DOHH2 (cell line): ENCODE results near the gene GATAD2A.

Source experiments
- H3F3A ChIP-seq: fragments of 200-600 bp; sonication (generic), shearing (Covaris generic); 2 replicates; pipeline ENCODE4 v1.6.0; 2016; ENCODE audit warnings: antibody characterized with exemption, mild to moderate bottlenecking; ENCODE audit not compliant: control insufficient read depth, insufficient read depth
- H3K27ac ChIP-seq: fragments of 200-600 bp; sonication (generic); 2 replicates; pipeline ENCODE4 v1.5.1; 2014; ENCODE audit warnings: low read depth, mild to moderate bottlenecking, low read length, moderate library complexity
- H3K27me3 ChIP-seq: fragments of 200-600 bp; sonication (generic); 2 replicates; pipeline ENCODE4 v1.6.1; 2014; ENCODE audit warnings: mild to moderate bottlenecking, low read length, mixed read lengths; ENCODE audit not compliant: control insufficient read depth
- H3K36me3 ChIP-seq: fragments of 200-600 bp; sonication (generic); 2 replicates; pipeline ENCODE4 v1.6.1; 2014; ENCODE audit warnings: mild to moderate bottlenecking, low read length, moderate library complexity, mixed read lengths; ENCODE audit not compliant: control insufficient read depth
- H3K4me1 ChIP-seq: fragments of 200-600 bp; sonication (generic); 2 replicates; pipeline ENCODE4 v1.6.1; 2014; ENCODE audit warnings: mild to moderate bottlenecking, low read length, mixed read lengths; ENCODE audit not compliant: control insufficient read depth
- H3K4me2 ChIP-seq: fragments of 200-600 bp; sonication (generic); 2 replicates; pipeline ENCODE4 v1.6.0; 2014; ENCODE audit warnings: mild to moderate bottlenecking, low read length, moderate library complexity
- H3K4me3 ChIP-seq: fragments of 200-600 bp; sonication (generic); 2 replicates; pipeline ENCODE4 v1.5.1; 2014; ENCODE audit warnings: mild to moderate bottlenecking, low read length, mixed read lengths
- H3K79me2 ChIP-seq: fragments of 200-600 bp; sonication (generic); 2 replicates; pipeline ENCODE4 v1.6.1; 2014; ENCODE audit warnings: mild to moderate bottlenecking, low read length, mixed read lengths; ENCODE audit not compliant: control insufficient read depth
- H3K9me2 ChIP-seq: fragments of 200-600 bp; sonication (generic); replicated peaks from 2 replicates; pipeline ENCODE4 v1.6.1; 2014; ENCODE audit warnings: mild to moderate bottlenecking, low read length, mixed read lengths; ENCODE audit not compliant: control insufficient read depth
- H3K9me3 ChIP-seq: fragments of 200-600 bp; sonication (generic); 2 replicates; pipeline ENCODE4 v1.6.1; 2014; ENCODE audit warnings: antibody characterized with exemption, low read length, mixed read lengths; ENCODE audit not compliant: control insufficient read depth, insufficient read depth
- H4K20me1 ChIP-seq: fragments of 200-600 bp; sonication (generic); 2 replicates; pipeline ENCODE4 v1.6.0; 2014; ENCODE audit warnings: low read depth, mild to moderate bottlenecking, antibody characterized with exemption, low read length, moderate library complexity; ENCODE audit not compliant: control insufficient read depth, insufficient read depth
- EZH2phosphoT487 ChIP-seq: fragments of 200-600 bp; sonication (generic); IDR thresholded peaks from 2 replicates; pipeline ENCODE4 v1.6.1; 2017; ENCODE audit warnings: borderline replicate concordance, mild to moderate bottlenecking, antibody characterized with exemption, low read length, moderate library complexity, mixed read lengths
- TF ChIP-seq, protein P1 (sequence below): fragments of 200-600 bp; sonication (generic); IDR thresholded peaks from one replicate; pipeline ENCODE4 v1.5.1; 2014; ENCODE audit warnings: antibody characterized with exemption, mild to moderate bottlenecking, low read depth, low read length; ENCODE audit not compliant: poor library complexity, severe bottlenecking

The GATAD2A gene

DNA sequence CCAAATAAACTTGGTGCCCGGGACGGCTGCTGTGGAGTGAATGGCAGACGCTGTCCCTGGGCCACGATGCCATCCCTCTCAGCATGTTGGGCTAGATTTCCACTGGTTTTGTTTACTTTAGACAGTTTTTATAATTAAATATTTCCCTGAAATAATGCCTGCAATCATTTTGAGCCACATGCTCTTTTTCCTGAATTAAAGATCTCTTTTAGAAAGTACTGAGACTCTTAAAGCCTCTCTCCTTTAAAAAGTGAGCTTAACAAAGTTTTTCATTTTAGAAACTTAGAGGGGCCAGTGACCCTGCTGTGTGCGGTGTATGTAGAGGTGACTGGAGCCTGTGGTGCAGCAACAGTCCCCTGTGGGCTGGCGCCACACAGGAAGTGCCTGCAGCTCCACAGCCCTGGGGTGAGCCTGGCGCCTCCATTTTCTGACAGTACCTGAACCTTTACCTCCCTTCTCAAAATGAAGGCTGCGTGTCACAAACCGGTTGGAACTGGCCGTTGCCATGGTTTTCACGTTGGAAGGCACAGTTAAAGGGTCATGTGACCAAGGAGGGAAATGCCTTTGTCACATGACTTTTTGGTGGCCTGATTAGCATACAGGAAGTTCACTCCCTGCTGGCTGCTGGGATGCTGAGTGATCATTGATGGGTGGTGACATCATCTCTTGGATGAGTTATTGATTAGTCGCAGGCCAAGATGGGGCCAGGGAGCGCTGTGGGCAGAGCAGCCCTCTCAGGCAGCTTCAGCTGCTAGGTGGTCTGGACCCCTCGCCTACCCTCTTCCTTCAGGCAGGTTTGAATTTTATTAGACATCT, 83.6 kb downstream of the GATAD2A start:
- peak overlapping the region; percentile 62 for H3K27ac ChIP-seq
- H3K4me2 ChIP-seq: peak overlapping the region; percentile 47
- peaks cover 18% of the 10 kb centered on the region for H3F3A ChIP-seq
- peak overlapping the region; percentile 27 for H3K4me3 ChIP-seq
- H4K20me1 ChIP-seq: peaks cover 8% of the 10 kb centered on the region; the same call in 1 of the 2 replicates
- H3K27me3 ChIP-seq: no peaks in the 10 kb centered on the region
- peaks cover 49% of the 10 kb centered on the region for H3K36me3 ChIP-seq
- H3K9me2 ChIP-seq: no peaks in the 10 kb centered on the region
- peaks cover 87% of the 10 kb centered on the region for H3K79me2 ChIP-seq
- TF ChIP-seq, protein P1, sequence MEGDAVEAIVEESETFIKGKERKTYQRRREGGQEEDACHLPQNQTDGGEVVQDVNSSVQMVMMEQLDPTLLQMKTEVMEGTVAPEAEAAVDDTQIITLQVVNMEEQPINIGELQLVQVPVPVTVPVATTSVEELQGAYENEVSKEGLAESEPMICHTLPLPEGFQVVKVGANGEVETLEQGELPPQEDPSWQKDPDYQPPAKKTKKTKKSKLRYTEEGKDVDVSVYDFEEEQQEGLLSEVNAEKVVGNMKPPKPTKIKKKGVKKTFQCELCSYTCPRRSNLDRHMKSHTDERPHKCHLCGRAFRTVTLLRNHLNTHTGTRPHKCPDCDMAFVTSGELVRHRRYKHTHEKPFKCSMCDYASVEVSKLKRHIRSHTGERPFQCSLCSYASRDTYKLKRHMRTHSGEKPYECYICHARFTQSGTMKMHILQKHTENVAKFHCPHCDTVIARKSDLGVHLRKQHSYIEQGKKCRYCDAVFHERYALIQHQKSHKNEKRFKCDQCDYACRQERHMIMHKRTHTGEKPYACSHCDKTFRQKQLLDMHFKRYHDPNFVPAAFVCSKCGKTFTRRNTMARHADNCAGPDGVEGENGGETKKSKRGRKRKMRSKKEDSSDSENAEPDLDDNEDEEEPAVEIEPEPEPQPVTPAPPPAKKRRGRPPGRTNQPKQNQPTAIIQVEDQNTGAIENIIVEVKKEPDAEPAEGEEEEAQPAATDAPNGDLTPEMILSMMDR: no peak
- no peak for TF ChIP-seq EZH2phosphoT487
- H3K4me1 ChIP-seq: peaks cover 64% of the 10 kb centered on the region
- no peaks in the 10 kb centered on the region for H3K9me3 ChIP-seq

DNA sequence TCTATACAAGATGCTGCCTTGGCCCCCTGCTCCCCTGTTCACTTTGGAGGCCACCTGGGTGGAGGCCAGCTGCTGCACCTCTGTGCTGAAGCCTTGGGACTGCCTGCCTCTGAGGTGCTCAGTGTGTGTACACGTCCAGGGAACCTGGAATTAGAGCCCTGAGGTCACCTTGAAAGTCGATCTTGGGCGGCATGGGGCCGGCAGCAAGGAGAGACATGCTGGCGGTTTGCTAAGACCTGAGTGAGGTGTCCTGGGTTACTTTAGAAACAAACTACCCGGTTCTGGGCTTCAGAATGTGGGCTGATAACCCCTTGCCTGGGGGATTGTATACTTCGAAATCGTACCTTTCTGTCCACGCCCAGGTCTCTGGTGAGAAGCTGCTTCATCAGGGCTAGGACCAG, 84.3 kb downstream of the GATAD2A start:
- Histone ChIP-seq H3F3A (peaks cover 18% of the 10 kb centered on the region), H3K9me3 (no peaks in the 10 kb centered on the region), H3K4me1 (peaks cover 59% of the 10 kb centered on the region), H3K27me3 (no peaks in the 10 kb centered on the region), H4K20me1 (peaks cover 8% of the 10 kb centered on the region; the same call in 1 of the 2 replicates), H3K4me3 (no peak overlapping the region), H3K79me2 (peaks cover 89% of the 10 kb centered on the region), H3K4me2 (peak overlapping the region; percentile 47), H3K27ac (peak overlapping the region; percentile 62), H3K9me2 (no peaks in the 10 kb centered on the region), H3K36me3 (peaks cover 56% of the 10 kb centered on the region)
- TF ChIP-seq, protein P1: no peak
- TF ChIP-seq EZH2phosphoT487: no peak

DNA sequence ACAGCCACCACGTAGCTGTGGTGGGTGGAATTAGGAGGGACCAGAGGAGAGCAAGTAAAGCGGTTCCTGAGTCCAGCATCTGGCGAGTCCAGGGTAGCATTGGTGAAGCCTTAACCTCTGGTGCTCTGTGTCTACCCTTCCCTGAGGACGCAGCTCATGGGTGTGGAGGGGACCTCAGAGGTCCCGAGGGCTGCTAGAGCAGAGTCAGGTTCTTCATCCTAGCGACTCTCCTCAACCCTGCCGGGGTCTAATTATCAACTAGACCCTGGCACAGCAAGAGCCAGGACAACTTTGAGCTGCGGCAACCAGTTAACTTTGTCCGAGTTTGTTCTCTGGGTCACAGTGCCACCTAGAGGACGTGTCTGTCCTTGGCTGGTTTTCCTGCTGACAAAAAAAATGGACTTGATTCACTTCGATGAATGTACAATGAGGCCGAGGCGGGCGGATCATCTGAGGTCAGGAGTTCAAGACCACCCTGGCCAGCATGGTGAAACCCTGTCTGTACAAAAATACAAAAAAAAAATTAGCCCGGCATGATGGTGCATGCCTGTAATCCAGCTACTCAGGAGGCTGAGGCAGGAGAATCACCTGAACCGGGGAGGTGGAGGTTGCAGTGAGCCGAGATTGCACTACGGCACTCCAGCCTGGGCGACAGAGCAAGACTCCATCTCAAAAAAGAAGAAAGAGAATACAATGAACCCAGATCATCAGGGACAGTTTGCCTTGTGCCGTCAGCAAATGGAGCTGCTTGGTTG, 84.9 kb downstream of the GATAD2A start:
- no peak overlapping the region for H3K4me3 ChIP-seq
- no peaks in the 10 kb centered on the region for H3K9me3 ChIP-seq
- peaks cover 54% of the 10 kb centered on the region for H3K4me1 ChIP-seq
- TF ChIP-seq, protein P1: peak; percentile 88
- no peak for TF ChIP-seq EZH2phosphoT487
- peak overlapping the region; percentile 62 for H3K27ac ChIP-seq
- H3K79me2 ChIP-seq: peaks cover 85% of the 10 kb centered on the region
- no peaks in the 10 kb centered on the region for H3K9me2 ChIP-seq
- peaks cover 56% of the 10 kb centered on the region for H3K36me3 ChIP-seq
- H4K20me1 ChIP-seq: peaks cover 8% of the 10 kb centered on the region; the same call in 1 of the 2 replicates
- H3K27me3 ChIP-seq: no peaks in the 10 kb centered on the region
- H3F3A ChIP-seq: peaks cover 18% of the 10 kb centered on the region
- H3K4me2 ChIP-seq: peak overlapping the region; percentile 47
